Activated CD8-positive, alpha-beta T cell treated with anti-CD3 and anti-CD28 coated beads for 36 hours (primary cell): ENCODE results near the gene BRI3BP. TPM values are rescaled to one million over a fixed set of nuclear protein-coding genes. Genes with fewer than 3 reads are reported as not detected.

Experiments
- ATAC-seq: fragments of 200-7000 bp; cut with Tn5 transposase; one replicate; pipeline ENCODE4 v1.10.0; 2021; ENCODE audit warnings: mild to moderate bottlenecking, moderate library complexity
- CTCF ChIA-PET: fragments of 350-600 bp; sonication (Branson Sonifier 250); formaldehyde crosslinking; loops from one replicate; lab custom pipeline; 2021; ENCODE audit warnings: antibody characterized with exemption; lab: Charles Lee
- POLR2A ChIA-PET: fragments of 350-600 bp; sonication (Branson Sonifier 250); formaldehyde crosslinking; loops from one replicate; lab custom pipeline; 2021; ENCODE audit warnings: antibody characterized with exemption; lab: Charles Lee
- DNase-seq: peaks from one replicate; pipeline ENCODE4 v3.0.0-alpha.2; 2020
- H3K27ac Mint-ChIP-seq: one replicate; pipeline ENCODE4 v1.8.0; 2021; ENCODE audit warnings: mild to moderate bottlenecking, mixed read lengths
- H3K27me3 Mint-ChIP-seq: one replicate; pipeline ENCODE4 v1.8.0; 2021; ENCODE audit warnings: mixed read lengths
- H3K36me3 Mint-ChIP-seq: one replicate; pipeline ENCODE4 v1.8.0; 2021; ENCODE audit warnings: low read depth, mixed read lengths
- H3K4me1 Mint-ChIP-seq: one replicate; pipeline ENCODE4 v1.8.0; 2021; ENCODE audit warnings: low read depth, mixed read lengths
- H3K4me3 Mint-ChIP-seq: one replicate; pipeline ENCODE4 v1.8.0; 2021; ENCODE audit warnings: mild to moderate bottlenecking, moderate library complexity, mixed read lengths
- H3K9me3 Mint-ChIP-seq: one replicate; pipeline ENCODE4 v1.8.0; 2021; ENCODE audit warnings: mixed read lengths
- CTCF ChIP-seq: fragments of 200-600 bp; IDR thresholded peaks from one replicate; pipeline ENCODE4 v1.8.0; 2022; ENCODE audit warnings: antibody characterized with exemption, mild to moderate bottlenecking
- intact Hi-C: fragments of 100-400 bp; cut with micrococcal nuclease; formaldehyde crosslinking; loops from one replicate; pipeline ENCODE4 v1.10.0; 2022
- total RNA-seq, 2 experiments: library from RNA; stranded (reverse); gene quantifications; one replicate each; pipeline ENCODE4 v1.2.3, GENCODE V29; 2021

Gene BRI3BP
- total RNA-seq, 2 experiments from 2014 or later, result 22.1 to 22.3 TPM

DNA sequence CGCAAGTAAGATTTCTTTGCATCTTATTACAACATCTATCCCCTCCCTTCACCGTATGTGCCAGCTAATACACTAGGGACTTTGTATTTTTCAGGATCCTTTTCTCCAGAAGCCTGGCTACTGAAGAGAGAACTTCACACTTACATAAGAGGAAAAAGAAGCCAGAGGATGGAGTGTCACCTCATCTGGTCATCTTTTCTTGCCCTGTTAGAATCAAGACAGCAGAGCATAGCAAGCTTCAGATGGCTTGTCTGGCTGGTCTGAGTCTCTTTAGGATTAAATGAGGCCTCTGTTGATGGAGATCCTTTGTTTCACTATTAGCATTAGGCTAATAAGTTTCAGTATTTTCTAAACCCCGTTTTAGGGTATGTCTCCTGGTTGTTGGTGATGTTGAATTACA lies 57.4 kb downstream of the BRI3BP start:
- H3K4me3 Mint-ChIP-seq, result no peak overlapping the region
- no peak for TF ChIP-seq CTCF
- CTCF ChIA-PET, result no interaction called here
- no peaks in the 10 kb centered on the region for H3K36me3 Mint-ChIP-seq
- no peak overlapping the region for H3K27ac Mint-ChIP-seq
- POLR2A ChIA-PET, result no interaction called here
- H3K4me1 Mint-ChIP-seq, result peaks cover 5% of the 10 kb centered on the region
- H3K27me3 Mint-ChIP-seq, result no peaks in the 10 kb centered on the region
- intact Hi-C loops, result no loop called here
- ATAC-seq (no peak), DNase-seq (no peak)
- H3K9me3 Mint-ChIP-seq, result no peaks in the 10 kb centered on the region

- no peaks in the 10 kb centered on the region for H3K9me3 Mint-ChIP-seq
- no peaks in the 10 kb centered on the region for H3K36me3 Mint-ChIP-seq
- no peak overlapping the region for H3K4me3 Mint-ChIP-seq
- H3K27ac Mint-ChIP-seq, result no peak overlapping the region
- intact Hi-C loops, result no loop called here
- no peaks in the 10 kb centered on the region for H3K27me3 Mint-ChIP-seq
- ChIA-PET POLR2A (no interaction called here), CTCF (no interaction called here)
- H3K4me1 Mint-ChIP-seq, result peaks cover 5% of the 10 kb centered on the region
- no peak for TF ChIP-seq CTCF
- no peak for ATAC-seq
- no peak for DNase-seq
These were observed 60.4 kb downstream of the BRI3BP start for GRCh38 chr12:125053821-125054220.

DNA sequence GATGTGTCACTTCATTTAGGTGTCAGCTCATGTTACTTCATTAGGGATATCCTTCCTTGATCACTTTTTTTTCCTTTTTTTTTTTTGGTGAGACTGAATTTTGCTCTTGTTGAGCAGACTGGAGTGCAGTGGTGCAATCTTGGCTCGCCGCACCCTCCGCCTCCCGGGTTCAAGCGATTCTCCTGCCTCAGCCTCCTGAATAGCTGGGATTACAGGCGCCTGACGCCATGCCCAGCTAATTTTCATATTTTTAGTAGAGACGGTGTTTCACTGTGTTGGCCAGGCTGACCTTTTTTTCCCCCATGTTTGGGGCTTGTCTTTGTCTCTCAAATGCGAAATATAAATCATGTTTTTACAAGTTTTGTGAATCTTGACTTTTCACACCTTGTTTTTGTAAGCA lies 62.1 kb downstream of the BRI3BP start:
- CTCF ChIA-PET, result interaction anchor here (1.5 kb wide), 1 partner anchor 9 kb away, joined by 4 read pairs; no protein-coding TSS in a partner anchor
- DNase-seq (no peak), ATAC-seq (no peak)
- H3K36me3 Mint-ChIP-seq, result no peaks in the 10 kb centered on the region
- TF ChIP-seq CTCF, result no peak
- H3K9me3 Mint-ChIP-seq, result no peaks in the 10 kb centered on the region
- H3K4me1 Mint-ChIP-seq, result no peaks in the 10 kb centered on the region
- no peak overlapping the region for H3K27ac Mint-ChIP-seq
- POLR2A ChIA-PET, result no interaction called here
- intact Hi-C loops, result no loop called here
- no peaks in the 10 kb centered on the region for H3K27me3 Mint-ChIP-seq
- no peak overlapping the region for H3K4me3 Mint-ChIP-seq

GRCh38 chr12:125056306-125056705 lies 62.9 kb downstream of the BRI3BP start:
- CTCF ChIA-PET, result interaction anchor here (1.5 kb wide), 1 partner anchor 8 kb away, joined by 4 read pairs; no protein-coding TSS in a partner anchor
- TF ChIP-seq CTCF, result no peak

DNA sequence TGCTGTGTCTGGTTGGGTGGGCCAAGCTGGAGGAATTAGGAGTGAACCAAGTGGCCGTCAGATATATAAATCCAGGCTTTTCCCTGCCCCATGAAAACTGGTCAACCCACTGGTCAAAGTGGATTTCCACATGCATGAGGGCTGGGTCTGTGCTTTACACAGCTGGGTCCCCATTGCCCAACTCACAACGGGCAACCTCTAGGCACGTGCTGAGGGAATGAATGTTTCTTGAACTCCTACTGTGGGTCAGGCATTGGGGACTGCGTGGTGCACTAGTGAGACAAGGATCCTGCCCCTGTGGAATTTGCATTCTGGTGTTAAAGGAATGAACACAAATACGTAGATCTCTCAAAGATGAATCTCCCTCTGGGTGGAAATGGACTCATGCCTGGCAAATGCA lies 64.3 kb downstream of the BRI3BP start:
- intact Hi-C loops, result no loop called here
- no peaks in the 10 kb centered on the region for H3K27me3 Mint-ChIP-seq
- no peak overlapping the region for H3K4me3 Mint-ChIP-seq
- CTCF ChIA-PET, result no interaction called here
- H3K4me1 Mint-ChIP-seq, result no peaks in the 10 kb centered on the region
- DNase-seq (no peak), ATAC-seq (no peak)
- no peaks in the 10 kb centered on the region for H3K9me3 Mint-ChIP-seq
- H3K27ac Mint-ChIP-seq, result no peak overlapping the region
- POLR2A ChIA-PET, result interaction anchor here (0.6 kb wide), 1 partner anchor 996 kb away, joined by 3 read pairs; no protein-coding TSS in a partner anchor
- no peak for TF ChIP-seq CTCF
- H3K36me3 Mint-ChIP-seq, result no peaks in the 10 kb centered on the region

More at GRCh38 chr12:125056306-125056705, 62.9 kb downstream of the BRI3BP start:
- Mint-ChIP-seq H3K4me3 (no peak overlapping the region), H3K9me3 (no peaks in the 10 kb centered on the region), H3K27ac (no peak overlapping the region), H3K36me3 (no peaks in the 10 kb centered on the region), H3K27me3 (no peaks in the 10 kb centered on the region), H3K4me1 (no peaks in the 10 kb centered on the region)
- intact Hi-C loops, result no loop called here
- ATAC-seq (no peak), DNase-seq (no peak)
- POLR2A ChIA-PET, result no interaction called here
